Effector memory CD8-positive, alpha-beta T cell (primary cell): ENCODE measurements around the gene ABCC1.

Experiments used
- ATAC-seq: fragments of 150-1000 bp; cut with Tn5 transposase; replicated peaks from 2 replicates; pipeline ENCODE4 v1.10.0; 2021; ENCODE audit warnings: mild to moderate bottlenecking, moderate library complexity
- DNase-seq, 3 experiments: peaks; one replicate each; pipeline ENCODE4 v3.0.0; 2021
- H3K27ac Mint-ChIP-seq, 2 donors: one replicate each; pipeline ENCODE4 v1.8.0; 2022; ENCODE audit warnings: mild to moderate bottlenecking in 2 of 2, mixed read lengths in 2 of 2, moderate library complexity in 2 of 2
- H3K27me3 Mint-ChIP-seq, 2 donors: one replicate each; pipeline ENCODE4 v1.8.0; 2022; ENCODE audit warnings: mixed read lengths in 2 of 2
- H3K36me3 Mint-ChIP-seq: one replicate; pipeline ENCODE4 v1.8.0; 2022; ENCODE audit warnings: mild to moderate bottlenecking, moderate library complexity, mixed read lengths; ENCODE audit not compliant: insufficient read depth
- H3K4me1 Mint-ChIP-seq, 2 donors: one replicate each; pipeline ENCODE4 v1.8.0; 2022; ENCODE audit warnings: low read depth in 2 of 2, mixed read lengths in 2 of 2
- H3K4me3 Mint-ChIP-seq, 2 donors: one replicate each; pipeline ENCODE4 v1.8.0; 2022; ENCODE audit warnings: mild to moderate bottlenecking in 2 of 2, mixed read lengths in 2 of 2, moderate library complexity in 2 of 2
- H3K9me3 Mint-ChIP-seq, 2 donors: one replicate each; pipeline ENCODE4 v1.8.0; 2022; ENCODE audit warnings: mixed read lengths in 2 of 2

Gene ABCC1

DNA sequence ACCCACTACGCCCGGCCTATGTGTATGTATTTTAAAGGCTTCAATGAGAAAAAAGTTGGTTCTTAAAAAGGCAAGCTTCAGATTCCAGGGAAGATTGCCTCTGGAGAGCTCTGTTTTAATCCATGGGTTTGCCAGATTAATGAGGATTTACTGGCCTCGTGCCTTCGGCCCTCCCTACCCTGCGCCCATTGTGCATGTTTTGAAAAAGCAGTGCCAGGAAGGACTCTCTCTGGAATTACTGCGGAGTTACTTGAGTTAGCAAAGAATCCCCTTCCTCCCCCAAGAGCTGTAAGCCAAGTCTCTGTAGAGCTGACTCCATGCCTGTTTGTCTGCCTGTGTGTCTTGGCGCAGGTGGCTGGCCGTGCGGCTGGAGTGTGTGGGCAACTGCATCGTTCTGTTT lies 175.0 kb downstream of the ABCC1 start:
- H3K27me3 Mint-ChIP-seq: no peaks in the 10 kb centered on the region
- H3K36me3 Mint-ChIP-seq: peaks cover 63% of the 10 kb centered on the region
- no peak for ATAC-seq
- H3K9me3 Mint-ChIP-seq: peaks cover 4 to 6% of the 10 kb centered on the region in 2 donors
- H3K4me3 Mint-ChIP-seq: no peak overlapping the region
- peaks cover 0 to 15% of the 10 kb centered on the region in 2 donors for H3K4me1 Mint-ChIP-seq
- peak overlapping the region in 1 of 2 donors; percentile 83 for H3K27ac Mint-ChIP-seq
- no peak for DNase-seq

DNA sequence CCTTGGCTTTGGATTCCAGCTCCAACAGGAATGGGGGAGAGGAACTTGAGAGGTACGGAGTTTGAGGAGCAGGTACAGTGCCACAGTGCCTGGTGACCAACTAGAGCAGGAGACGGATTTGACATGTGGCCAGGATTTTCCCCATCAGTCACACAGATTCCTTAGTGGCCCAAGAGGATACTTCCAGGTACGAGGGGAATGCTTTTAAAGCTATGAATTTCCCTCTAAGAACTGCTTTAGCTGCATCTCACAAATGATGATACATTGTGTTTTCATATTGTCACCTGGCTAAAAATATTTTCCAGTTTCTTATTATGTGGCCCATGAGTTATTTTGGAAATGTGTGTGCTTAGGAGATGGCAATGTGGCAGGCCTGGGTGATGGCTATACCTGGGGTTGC lies 175.6 kb downstream of the ABCC1 start:
- peaks cover 0 to 11% of the 10 kb centered on the region in 2 donors for H3K4me1 Mint-ChIP-seq
- no peak overlapping the region for H3K27ac Mint-ChIP-seq
- DNase-seq: no peak
- H3K4me3 Mint-ChIP-seq: no peak overlapping the region
- ATAC-seq: no peak
- H3K36me3 Mint-ChIP-seq: peaks cover 63% of the 10 kb centered on the region
- peaks cover 4 to 6% of the 10 kb centered on the region in 2 donors for H3K9me3 Mint-ChIP-seq
- no peaks in the 10 kb centered on the region for H3K27me3 Mint-ChIP-seq

DNA sequence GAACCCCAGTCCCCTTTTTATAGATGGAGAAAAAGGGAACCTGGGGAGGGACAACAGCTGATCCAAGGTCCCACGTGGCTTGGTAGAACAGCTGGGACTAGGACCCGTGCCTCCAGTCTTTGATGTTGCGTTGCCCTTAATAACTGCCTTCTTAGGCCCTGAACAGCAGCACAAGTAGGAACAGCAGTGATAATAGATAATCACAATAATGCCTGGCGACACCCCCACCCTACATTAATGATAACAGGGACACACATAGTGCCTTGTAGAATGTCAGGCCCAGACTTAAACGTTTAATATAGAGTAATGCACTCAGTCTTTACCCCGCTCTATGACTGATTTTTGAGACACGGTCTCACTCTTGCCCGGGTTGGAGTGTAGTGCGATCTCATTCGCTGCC lies 177.5 kb downstream of the ABCC1 start:
- Mint-ChIP-seq H3K36me3 (peaks cover 73% of the 10 kb centered on the region), H3K4me1 (peaks cover 0 to 3% of the 10 kb centered on the region in 2 donors), H3K4me3 (no peak overlapping the region), H3K27me3 (no peaks in the 10 kb centered on the region), H3K9me3 (peaks cover 4 to 6% of the 10 kb centered on the region in 2 donors), H3K27ac (no peak overlapping the region)
- DNase-seq (no peak), ATAC-seq (no peak)

DNA sequence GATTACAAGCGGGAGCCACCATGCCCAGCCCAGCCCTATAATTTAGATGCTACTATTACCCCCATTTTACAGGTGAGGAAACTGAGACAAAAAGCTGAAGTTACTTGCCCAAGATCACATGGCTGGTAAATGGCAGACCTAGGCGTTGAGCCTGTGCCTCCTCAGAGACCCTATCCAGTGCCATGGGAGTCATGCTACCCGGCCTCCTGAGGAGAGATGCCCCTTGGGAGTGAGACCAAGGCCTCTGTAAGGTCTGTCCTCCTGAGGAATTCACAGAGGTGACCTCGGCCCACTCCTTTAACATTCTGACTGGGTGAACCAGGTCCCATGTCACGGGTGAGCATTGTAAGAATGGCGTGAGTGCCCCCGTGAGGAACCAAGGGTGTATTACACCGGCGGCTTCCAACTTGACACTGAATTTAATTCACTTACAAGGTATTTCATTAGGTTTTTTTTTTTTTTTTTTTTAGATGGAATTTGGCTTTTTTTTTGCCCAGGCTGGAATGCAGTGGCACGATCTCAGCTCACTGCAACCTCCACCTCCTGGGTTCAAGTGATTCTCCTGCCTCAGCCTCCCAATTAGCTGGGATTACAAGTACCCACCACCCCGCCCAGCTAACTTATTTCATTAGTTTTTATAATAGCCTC lies 178.2 kb downstream of the ABCC1 start:
- peaks cover 0 to 3% of the 10 kb centered on the region in 2 donors for H3K4me1 Mint-ChIP-seq
- H3K27me3 Mint-ChIP-seq: no peaks in the 10 kb centered on the region
- H3K36me3 Mint-ChIP-seq: peaks cover 73% of the 10 kb centered on the region
- H3K27ac Mint-ChIP-seq: no peak overlapping the region
- H3K4me3 Mint-ChIP-seq: no peak overlapping the region
- ATAC-seq: peak; percentile 76
- DNase-seq: peak; percentile 51 to 72 (median 64)
- H3K9me3 Mint-ChIP-seq: peaks cover 4 to 6% of the 10 kb centered on the region in 2 donors

DNA sequence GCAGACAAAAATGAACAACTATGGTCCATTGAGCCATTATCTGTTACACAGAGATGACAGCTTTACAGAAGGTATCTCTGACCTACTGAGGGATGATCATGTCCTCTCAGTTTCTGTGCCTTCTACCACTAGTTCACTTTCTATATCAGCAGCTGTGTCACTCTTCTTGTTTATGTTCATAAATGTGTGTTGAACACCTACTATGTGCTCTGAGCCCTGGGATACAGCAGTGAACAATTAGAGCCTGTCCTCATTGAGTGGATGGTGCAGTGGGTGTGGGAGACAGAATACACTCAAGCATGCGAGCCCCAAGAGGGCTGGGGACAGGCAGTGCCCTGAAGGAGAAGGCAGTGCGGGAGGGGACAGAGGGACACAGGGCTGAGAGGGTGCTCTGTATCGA lies 181.8 kb downstream of the ABCC1 start:
- ATAC-seq (no peak), DNase-seq (no peak)
- peaks cover 77% of the 10 kb centered on the region for H3K36me3 Mint-ChIP-seq
- H3K27ac Mint-ChIP-seq: peak overlapping the region in 1 of 2 donors; percentile 50
- peaks cover 0 to 3% of the 10 kb centered on the region in 2 donors for H3K4me1 Mint-ChIP-seq
- no peaks in the 10 kb centered on the region for H3K27me3 Mint-ChIP-seq
- no peaks in the 10 kb centered on the region for H3K9me3 Mint-ChIP-seq
- H3K4me3 Mint-ChIP-seq: no peak overlapping the region

DNA sequence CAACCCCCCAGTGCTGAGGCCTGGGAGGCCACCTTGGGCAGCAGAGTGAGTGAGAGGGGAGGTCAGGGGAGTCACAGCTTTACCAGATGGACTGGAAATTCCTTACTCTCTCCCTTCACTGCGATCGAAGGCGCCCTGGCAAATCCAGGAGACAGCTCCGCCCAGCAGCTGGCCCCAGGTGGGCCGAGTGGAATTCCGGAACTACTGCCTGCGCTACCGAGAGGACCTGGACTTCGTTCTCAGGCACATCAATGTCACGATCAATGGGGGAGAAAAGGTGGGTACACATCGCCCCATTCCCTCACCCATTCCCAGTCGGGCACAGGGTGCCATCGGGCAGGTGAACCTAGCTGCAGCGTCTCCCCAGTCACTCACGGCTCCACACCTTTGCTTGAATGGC lies 182.2 kb downstream of the ABCC1 start:
- H3K36me3 Mint-ChIP-seq: peaks cover 79% of the 10 kb centered on the region

DNA sequence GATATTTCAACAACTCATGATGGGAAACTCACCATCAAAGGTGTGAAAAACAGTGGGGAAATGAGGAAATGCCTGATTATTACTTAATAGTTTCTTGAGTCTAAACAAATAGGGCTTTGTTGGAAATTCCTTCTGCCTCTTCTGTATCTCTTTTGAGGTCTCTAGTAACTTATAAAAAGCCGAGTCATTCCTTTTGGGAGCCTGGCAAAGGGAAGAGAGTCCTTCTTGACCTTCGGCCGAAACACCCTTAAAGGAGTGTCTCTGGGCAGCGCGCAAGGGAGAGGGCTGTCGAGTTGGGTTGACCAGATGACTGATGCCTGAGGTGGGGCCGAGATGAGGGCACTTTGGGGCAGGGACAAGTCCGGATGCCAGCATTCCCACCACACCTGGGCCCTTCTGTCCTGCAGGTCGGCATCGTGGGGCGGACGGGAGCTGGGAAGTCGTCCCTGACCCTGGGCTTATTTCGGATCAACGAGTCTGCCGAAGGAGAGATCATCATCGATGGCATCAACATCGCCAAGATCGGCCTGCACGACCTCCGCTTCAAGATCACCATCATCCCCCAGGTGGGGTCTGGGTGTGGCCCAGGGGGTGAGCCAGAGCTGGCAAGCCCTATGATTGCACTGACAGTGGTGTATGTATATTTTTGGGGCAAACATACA lies 184.7 kb downstream of the ABCC1 start:
- H3K27ac Mint-ChIP-seq: no peak overlapping the region

More for the DNA sequence above, 182.2 kb downstream of the ABCC1 start:
- DNase-seq (no peak), ATAC-seq (no peak)
- Mint-ChIP-seq H3K4me1 (peaks cover 0 to 3% of the 10 kb centered on the region in 2 donors), H3K27ac (peak overlapping the region in 1 of 2 donors; percentile 71), H3K9me3 (no peaks in the 10 kb centered on the region), H3K27me3 (no peaks in the 10 kb centered on the region), H3K4me3 (no peak overlapping the region)

DNA sequence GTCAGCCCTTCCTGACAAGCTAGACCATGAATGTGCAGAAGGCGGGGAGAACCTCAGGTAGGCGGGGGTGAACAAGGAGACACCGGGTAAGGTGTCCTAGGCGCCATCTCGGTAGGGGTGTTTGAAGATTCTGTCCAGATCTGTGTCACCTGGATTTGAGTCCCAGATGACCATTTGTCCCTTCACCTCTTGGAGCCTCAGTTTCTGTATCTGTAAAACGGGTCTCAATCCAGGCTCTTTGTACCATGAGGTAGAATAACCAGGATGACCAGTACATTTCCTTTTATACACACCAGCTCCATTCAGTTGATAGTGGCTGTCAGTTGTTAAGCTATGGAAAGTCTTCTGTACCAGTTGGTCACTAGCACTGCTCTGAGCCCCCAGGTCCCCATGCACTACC lies 187.2 kb downstream of the ABCC1 start:
- H3K4me1 Mint-ChIP-seq: no peaks in the 10 kb centered on the region
- H3K9me3 Mint-ChIP-seq: no peaks in the 10 kb centered on the region
- no peak overlapping the region for H3K4me3 Mint-ChIP-seq
- DNase-seq (no peak), ATAC-seq (no peak)
- no peak overlapping the region for H3K27ac Mint-ChIP-seq
- no peaks in the 10 kb centered on the region for H3K27me3 Mint-ChIP-seq
- peaks cover 94% of the 10 kb centered on the region for H3K36me3 Mint-ChIP-seq

More for the DNA sequence above, 184.7 kb downstream of the ABCC1 start:
- H3K27me3 Mint-ChIP-seq: no peaks in the 10 kb centered on the region
- H3K36me3 Mint-ChIP-seq: peaks cover 91% of the 10 kb centered on the region
- H3K4me1 Mint-ChIP-seq: no peaks in the 10 kb centered on the region
- H3K9me3 Mint-ChIP-seq: no peaks in the 10 kb centered on the region
- DNase-seq (no peak), ATAC-seq (no peak)
- no peak overlapping the region for H3K4me3 Mint-ChIP-seq

DNA sequence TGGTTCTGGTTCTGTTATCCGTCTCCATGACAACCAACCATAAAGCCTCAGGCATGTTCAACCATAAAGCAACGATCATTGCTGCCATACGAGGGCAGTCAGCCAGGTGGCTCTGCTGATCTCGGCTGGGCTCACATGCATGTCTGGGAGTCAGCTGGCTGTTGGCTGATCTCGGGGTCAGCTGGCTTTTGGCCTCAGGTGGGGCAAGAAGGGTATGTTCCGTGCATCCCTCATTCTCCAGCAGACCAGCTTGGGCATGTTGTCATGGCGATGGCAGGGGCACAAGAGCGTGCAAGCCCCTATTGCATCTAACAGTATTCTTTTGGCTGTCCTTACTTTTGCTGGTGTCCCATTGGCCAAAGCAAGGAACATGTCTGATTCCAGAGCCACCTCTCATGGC lies 187.7 kb downstream of the ABCC1 start:
- Mint-ChIP-seq H3K36me3 (peaks cover 91% of the 10 kb centered on the region), H3K27ac (no peak overlapping the region), H3K4me1 (no peaks in the 10 kb centered on the region), H3K9me3 (no peaks in the 10 kb centered on the region), H3K4me3 (no peak overlapping the region), H3K27me3 (no peaks in the 10 kb centered on the region)
- ATAC-seq: no peak
- no peak for DNase-seq

DNA sequence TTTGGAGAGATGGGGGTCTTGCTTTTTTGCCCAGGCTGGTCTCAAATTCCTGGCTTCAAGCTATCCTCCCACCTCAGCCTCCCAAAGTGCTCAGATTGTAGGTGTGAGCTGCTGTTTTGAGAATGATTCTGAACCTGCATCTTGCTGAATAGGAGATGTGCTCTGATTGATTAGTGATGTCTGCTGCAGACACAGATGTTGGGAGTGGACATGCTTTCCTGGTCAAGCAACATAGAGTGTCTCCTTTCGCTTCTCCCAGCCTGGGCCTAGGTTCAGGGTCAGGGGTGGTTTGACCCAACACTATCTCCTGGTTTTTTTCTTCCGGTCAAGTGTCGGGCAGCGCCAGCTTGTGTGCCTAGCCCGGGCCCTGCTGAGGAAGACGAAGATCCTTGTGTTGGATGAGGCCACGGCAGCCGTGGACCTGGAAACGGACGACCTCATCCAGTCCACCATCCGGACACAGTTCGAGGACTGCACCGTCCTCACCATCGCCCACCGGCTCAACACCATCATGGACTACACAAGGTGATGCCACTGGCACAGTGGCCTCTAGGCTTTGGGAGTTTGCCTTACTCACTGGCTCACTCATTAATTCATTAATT lies 188.7 kb downstream of the ABCC1 start:
- no peaks in the 10 kb centered on the region for H3K27me3 Mint-ChIP-seq
- H3K9me3 Mint-ChIP-seq: no peaks in the 10 kb centered on the region
- no peak overlapping the region for H3K27ac Mint-ChIP-seq
- no peak for DNase-seq
- no peak for ATAC-seq
- no peaks in the 10 kb centered on the region for H3K4me1 Mint-ChIP-seq
- H3K4me3 Mint-ChIP-seq: no peak overlapping the region
- H3K36me3 Mint-ChIP-seq: peaks cover 89% of the 10 kb centered on the region

DNA sequence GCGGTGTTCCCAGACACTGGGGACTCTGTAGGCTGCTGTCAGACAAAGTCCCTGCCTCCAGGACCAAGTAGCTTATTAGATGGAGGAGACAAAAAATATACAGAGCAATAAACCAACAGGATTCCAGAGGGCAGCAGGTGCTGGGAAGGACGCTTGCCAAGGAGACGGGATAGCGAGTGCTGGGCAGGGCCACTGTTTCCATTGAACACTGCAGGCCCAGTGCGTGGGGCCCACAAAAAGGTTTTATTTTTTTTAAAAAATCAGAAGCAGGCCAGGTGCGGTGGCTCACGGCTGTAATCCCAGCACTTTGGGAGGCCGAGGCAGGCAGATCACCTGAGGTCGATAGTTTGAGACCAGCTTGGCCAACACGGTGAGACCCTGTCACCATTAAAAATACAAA lies 189.6 kb downstream of the ABCC1 start:
- Mint-ChIP-seq H3K4me3 (no peak overlapping the region), H3K27me3 (no peaks in the 10 kb centered on the region)

DNA sequence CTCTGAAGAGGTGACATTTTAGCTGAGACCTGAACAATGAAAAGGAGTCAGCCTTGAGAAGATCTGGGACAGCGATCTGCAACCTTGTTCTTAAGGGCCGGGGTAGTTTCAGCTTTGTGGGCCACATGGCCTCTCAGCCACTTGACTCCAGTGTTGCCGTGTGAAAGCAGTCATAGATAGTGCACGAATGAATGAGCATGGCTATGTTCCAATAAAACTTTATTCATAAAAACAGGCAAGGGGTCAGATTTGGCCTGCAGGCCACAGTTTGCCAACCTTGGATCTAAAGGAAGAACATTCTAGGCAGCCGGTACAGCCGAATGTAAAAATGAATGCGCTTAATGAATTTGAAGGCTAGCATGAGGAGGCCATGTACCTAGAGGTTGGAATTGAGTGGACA lies 190.4 kb downstream of the ABCC1 start:
- peaks cover 78% of the 10 kb centered on the region for H3K36me3 Mint-ChIP-seq

More for the DNA sequence above, 189.6 kb downstream of the ABCC1 start:
- Mint-ChIP-seq H3K9me3 (no peaks in the 10 kb centered on the region), H3K4me1 (no peaks in the 10 kb centered on the region), H3K36me3 (peaks cover 86% of the 10 kb centered on the region), H3K27ac (no peak overlapping the region)
- no peak for DNase-seq
- no peak for ATAC-seq

DNA sequence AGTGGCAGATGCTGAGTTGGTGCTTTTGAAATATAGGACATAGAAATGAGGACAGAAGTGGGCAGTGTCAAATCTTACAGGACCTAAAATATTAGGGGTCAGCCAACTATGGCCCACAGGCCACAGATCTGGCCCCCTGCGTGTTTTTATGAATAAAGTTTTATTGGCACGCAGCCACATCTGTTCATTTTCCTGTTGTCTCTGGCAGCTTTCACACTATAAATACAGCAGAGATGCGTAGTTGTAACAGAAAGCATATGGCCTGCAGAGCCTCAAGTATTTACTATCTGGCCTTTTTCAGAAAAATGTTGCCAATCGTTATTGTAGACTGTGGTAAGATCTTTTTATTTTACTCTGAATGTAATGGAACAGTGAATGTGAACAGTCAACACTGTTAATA lies 191.1 kb downstream of the ABCC1 start:
- H3K27me3 Mint-ChIP-seq: no peaks in the 10 kb centered on the region
- no peak overlapping the region for H3K27ac Mint-ChIP-seq
- H3K9me3 Mint-ChIP-seq: no peaks in the 10 kb centered on the region
- no peak overlapping the region for H3K4me3 Mint-ChIP-seq
- H3K4me1 Mint-ChIP-seq: no peaks in the 10 kb centered on the region
- ATAC-seq (no peak), DNase-seq (no peak)
- H3K36me3 Mint-ChIP-seq: peaks cover 71% of the 10 kb centered on the region

More for the DNA sequence above, 190.4 kb downstream of the ABCC1 start:
- H3K27ac Mint-ChIP-seq: no peak overlapping the region
- DNase-seq: no peak
- H3K9me3 Mint-ChIP-seq: no peaks in the 10 kb centered on the region
- no peaks in the 10 kb centered on the region for H3K27me3 Mint-ChIP-seq
- H3K4me1 Mint-ChIP-seq: no peaks in the 10 kb centered on the region
- ATAC-seq: no peak
- H3K4me3 Mint-ChIP-seq: no peak overlapping the region

DNA sequence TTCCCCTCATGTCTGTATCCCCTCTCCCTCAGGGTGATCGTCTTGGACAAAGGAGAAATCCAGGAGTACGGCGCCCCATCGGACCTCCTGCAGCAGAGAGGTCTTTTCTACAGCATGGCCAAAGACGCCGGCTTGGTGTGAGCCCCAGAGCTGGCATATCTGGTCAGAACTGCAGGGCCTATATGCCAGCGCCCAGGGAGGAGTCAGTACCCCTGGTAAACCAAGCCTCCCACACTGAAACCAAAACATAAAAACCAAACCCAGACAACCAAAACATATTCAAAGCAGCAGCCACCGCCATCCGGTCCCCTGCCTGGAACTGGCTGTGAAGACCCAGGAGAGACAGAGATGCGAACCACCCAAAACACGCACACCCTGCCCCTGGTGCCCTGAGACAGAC lies 191.7 kb downstream of the ABCC1 start:
- no peak for ATAC-seq
- H3K27ac Mint-ChIP-seq: no peak overlapping the region
- no peaks in the 10 kb centered on the region for H3K4me1 Mint-ChIP-seq
- H3K4me3 Mint-ChIP-seq: no peak overlapping the region
- peaks cover 65% of the 10 kb centered on the region for H3K36me3 Mint-ChIP-seq
- no peaks in the 10 kb centered on the region for H3K27me3 Mint-ChIP-seq
- H3K9me3 Mint-ChIP-seq: no peaks in the 10 kb centered on the region
- no peak for DNase-seq
